Stimulated activated CD8-positive, alpha-beta memory T cell treated with anti-CD3 and anti-CD28 coated beads, Interleukin-15, amount 100 ng/mL, for 24 hours (primary cell): ENCODE measurements around the gene CT45A3.
"Not testable (repeated sequence)": the region's sequence is repeated elsewhere in the genome, so short reads cannot be mapped to it uniquely, and the experiment has no call there.

Experiments used
- DNase-seq: peaks from one replicate; pipeline ENCODE4 v3.0.0-alpha.2; 2020; ENCODE audit warnings: low read depth

The CT45A3 gene, protein sequence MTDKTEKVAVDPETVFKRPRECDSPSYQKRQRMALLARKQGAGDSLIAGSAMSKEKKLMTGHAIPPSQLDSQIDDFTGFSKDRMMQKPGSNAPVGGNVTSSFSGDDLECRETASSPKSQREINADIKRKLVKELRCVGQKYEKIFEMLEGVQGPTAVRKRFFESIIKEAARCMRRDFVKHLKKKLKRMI

DNA sequence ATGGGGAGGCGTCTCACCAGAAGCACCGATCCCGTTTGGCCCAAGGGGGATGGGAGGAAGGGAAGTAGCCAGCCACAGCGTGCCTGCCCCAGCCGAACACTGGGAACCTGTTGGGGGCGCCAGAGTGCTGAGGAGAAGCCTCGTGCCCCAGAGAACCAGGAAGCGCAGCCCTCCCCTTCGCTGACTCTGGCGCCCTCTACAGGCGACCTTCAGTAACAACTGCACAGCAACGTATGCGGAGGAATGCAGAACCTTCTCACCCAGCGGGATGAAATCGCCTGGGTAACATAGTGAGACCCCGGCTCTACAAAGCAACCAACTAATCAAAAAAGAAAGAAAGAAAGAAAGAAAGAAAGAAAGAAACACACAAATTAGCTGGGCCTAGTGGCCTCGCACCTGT, at the start of gene CT45A3:
Gene CT45A3 (minus strand): TSS at position 101 of the 400 bp plus-strand sequence. CDS start 3,747 bp downstream, outside the sequence.
- not testable (repeated sequence) for DNase-seq

DNA sequence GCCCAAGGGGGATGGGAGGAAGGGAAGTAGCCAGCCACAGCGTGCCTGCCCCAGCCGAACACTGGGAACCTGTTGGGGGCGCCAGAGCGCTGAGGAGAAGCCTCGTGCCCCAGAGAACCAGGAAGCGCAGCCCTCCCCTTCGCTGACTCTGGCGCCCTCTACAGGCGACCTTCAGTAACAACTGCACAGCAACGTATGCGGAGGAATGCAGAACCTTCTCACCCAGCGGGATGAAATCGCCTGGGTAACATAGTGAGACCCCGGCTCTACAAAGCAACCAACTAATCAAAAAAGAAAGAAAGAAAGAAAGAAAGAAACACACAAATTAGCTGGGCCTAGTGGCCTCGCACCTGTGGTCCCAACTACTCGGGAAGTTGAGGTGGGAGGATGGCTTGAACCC, 34.7 kb upstream of the CT45A3 start, which contains the start of gene CT45A6:
Gene CT45A6 (minus strand): TSS at position 101 of the 400 bp plus-strand sequence. CDS start 3,794 bp downstream, outside the sequence.
- not testable (repeated sequence) for DNase-seq

DNA sequence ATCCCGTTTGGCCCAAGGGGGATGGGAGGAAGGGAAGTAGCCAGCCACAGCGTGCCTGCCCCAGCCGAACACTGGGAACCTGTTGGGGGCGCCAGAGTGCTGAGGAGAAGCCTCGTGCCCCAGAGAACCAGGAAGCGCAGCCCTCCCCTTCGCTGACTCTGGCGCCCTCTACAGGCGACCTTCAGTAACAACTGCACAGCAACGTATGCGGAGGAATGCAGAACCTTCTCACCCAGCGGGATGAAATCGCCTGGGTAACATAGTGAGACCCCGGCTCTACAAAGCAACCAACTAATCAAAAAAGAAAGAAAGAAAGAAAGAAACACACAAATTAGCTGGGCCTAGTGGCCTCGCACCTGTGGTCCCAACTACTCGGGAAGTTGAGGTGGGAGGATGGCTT, 17.4 kb upstream of the CT45A3 start, which contains the start of gene CT45A5:
Gene CT45A5 (minus strand): TSS at position 101 of the 400 bp plus-strand sequence. CDS start 3,774 bp downstream, outside the sequence.
- DNase-seq, result not testable (repeated sequence)

DNA sequence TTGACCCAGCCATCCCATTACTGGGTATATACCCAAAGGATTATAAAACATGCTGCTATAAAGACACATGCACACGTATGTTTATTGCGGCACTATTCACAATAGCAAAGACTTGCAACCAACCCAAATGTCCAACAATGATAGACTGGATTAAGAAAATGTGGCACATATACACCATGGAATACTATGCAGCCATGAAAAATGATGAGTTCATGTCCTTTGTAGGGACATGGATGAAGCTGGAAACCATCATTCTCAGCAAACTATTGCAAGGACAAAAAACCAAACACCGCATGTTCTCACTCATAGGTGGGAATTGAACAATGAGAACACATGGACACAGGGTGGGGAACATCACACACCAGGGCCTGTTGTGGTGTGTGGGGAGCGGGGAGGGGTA, 23.3 kb downstream of the CT45A3 start:
- not testable (repeated sequence) for DNase-seq

DNA sequence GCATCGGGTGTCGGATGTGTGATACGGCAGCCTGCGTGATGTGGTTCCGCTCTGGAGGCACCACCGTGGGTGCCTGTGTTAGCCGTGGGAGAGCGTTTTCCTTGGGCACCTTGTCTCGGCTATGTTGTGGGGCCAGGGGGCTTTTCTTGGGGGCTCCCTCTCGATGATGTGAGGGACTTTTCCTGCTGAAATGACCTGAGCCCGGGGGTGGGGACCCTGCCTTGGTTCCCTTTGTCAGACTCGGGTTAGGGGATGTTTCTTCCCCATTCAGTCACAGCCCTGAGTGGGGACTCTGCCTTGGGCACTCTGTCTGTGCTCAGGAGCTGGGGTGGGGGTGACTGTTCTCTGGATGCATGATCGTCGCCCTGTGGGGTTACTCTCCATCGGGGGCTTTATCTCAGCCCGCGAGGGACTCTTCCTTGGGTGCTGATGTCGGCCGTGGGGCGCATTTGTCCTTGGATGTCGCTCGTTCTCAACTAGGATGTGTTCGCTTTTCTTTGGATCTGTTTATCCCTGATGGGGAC, 26.7 kb downstream of the CT45A3 start:
- DNase-seq, result no peak

DNA sequence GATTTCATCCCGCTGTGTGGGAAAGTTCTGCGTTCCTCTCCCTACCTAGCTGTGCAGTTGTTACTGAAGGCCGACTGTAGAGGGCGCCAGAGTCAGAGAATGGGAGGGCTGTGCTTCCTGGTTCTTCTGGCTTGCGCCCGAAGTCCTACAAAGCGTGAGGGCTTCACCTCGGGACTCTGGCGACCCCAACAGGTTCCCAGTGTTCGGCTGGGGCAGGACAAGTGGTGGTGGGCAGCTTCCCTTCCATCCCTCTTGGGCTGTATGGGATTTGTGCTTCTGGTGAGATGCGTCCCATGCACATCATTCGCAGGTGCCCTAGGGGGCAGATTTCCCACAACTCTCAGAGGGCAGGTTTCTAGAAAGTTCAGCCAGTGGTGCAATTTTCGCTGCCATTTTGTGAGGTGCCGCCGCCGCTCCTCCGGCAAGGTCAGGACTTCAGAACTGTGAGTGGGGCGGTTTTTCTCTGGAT, 27.3 kb downstream of the CT45A3 start:
- peak; percentile 16 for DNase-seq

DNA sequence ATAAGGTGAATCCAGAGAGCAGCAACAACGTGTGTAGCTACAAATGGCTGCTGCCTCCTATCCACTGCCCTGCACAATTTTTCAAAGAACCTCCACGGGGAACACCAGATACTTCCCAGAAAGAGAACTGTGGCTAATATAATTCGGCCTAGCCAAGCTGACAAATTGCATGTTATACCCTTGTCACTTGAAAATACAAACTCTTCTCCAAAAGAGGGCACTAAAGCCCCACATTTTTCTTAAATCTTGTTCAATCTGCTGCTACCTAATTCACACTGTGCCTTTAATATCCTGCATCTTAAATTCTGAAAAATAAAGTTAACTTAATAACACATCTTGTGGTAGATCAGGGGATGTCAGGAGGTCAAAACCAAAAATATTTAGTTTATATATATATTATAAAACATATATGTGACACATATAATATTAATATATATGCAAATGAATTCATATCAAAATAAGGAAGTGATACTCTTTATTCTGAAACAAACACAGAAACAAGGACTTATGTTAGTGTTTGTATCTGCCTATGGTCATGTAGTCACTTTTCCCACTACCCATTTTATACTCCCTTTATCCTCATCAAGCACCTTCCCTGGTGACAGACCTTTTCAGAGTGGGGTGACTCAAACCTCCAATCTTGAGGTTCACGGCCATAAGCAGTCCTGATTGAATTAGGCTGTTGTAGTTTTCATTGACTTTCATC, 30.5 kb downstream of the CT45A3 start:
- DNase-seq, result no peak

DNA sequence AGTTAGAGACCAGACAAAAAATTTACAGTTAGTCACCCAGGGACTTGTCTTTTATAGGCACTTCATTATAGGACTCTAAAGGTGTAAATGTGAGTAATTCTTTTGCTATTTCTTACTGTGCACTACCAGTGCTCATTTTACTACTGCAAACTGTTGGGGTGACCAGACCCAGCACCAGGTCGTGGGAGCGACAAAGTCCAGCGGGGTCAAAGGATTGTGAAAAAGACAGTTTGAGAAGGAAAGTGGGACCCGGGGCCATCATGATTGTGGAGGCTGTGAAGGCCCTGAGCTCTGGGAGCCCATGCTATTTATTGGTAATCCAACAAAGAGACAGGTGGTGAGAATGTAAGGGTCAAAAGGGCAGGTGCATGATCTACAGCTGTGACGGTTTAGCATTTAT, 33.3 kb downstream of the CT45A3 start:
- not testable (repeated sequence) for DNase-seq

DNA sequence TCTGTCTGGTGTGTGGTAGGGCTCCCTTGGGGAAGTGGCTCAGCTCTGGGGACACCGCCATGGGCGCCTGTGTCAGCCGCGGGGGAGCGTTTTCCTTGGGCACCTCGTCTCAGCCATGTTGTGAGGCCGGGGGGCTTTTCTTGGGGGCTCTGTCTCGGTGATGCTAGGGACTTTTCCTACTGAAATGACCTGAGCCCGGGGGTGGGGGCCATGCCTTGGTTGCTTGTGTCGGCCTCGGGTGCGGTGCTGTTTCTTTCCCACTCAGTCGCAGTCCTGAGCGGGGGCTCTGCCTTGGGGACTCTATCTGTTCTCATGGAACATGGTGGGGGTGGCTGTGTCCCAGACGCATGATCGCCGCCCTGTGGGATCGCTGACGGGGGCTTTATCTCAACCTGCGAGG, 54.2 kb downstream of the CT45A3 start:
- DNase-seq, result no peak

DNA sequence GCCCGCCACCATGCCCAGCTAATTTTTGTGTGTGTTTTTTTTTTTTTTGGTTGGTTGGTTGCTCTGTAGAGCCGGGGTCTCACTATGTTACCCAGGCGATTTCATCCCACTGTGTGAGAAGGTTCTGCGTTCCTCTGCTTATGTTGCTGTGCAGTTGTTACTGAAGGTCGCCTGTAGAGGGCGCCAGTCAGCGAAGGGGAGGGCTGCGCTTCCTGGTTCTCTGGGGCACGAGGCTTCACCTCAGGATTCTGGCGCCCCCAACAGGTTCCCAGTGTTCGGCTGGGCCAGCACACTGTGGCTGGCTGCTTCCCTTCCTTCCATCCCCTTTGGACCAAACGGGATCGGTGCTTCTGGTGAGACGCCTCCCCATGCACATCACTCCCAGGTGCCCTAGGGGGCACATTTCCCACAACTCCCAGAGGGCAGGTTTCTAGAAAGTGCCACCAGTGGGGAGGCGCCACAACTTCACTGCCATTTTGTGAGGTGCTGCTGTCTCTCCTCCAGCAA, 54.8 kb downstream of the CT45A3 start, which contains the start of gene CT45A1:
Gene CT45A1 (plus strand): TSS at position 457 of the 507 bp plus-strand sequence. CDS start 5,302 bp downstream, outside the sequence.
- DNase-seq, result not testable (repeated sequence)
